Mammary microvascular endothelial cell (primary cell): Measurements from ENCODE around the gene NAPB. TPM values are rescaled to one million over a fixed set of nuclear protein-coding genes. Genes with fewer than 3 reads are reported as not detected.

Experiments
- total RNA-seq: library from RNA; depleted of rRNA; stranded (reverse); fragments of >200 nt; gene quantifications from 2 replicates; pipeline ENCODE4 v1.2.3, GENCODE V29; 2015

NAPB gene
- 1.7 and 3.5 TPM in 2 replicates for total RNA-seq

DNA sequence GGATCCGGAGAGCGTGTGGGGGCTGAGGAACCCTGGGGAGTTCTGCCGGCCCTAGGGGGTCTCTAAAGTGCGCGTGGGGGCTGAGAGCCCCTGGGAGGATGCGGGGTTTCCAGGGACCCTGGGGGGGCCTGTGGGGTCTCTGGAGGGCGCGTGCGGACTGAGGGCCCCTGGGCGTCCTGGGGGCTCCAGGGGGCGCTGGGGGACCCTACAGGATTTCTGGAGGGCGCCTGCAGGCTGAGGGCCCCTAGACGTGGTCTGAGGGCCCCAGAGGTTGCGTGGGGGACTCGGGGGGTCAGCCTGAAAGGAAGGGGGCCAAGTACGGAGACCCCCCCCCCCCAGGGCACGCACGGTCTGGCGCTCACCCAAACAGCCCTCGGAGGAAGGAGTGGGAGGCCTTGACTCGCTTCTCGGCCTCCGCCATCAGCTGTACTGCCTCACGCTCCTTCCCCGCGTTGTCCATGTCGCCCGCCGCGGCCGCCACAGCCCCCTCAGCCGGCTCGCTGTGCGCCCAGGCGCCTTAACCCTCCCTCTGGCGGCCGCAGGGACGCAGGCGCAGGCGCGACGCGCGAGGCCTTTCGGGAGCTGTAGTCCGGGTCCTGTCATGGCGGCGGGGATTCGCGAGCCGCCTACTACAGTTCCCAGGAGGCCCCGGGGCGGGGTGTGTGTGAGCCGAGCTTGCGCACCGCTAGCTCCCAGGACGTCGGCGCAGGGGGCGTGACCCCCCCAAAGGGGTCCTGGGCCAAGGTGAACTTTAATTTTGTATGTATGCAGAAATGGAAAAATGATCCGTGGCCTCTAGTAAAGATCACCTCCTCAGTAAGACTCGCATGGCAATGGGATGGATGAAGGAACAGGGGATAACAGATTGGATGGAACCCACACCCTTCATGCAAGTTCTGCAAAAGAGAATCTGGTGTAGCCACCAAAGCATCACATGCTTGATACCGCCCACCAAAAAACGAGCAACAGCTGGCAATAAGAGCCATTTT lies at the start of gene NAPB:
TSS of gene NAPB (minus strand) at position 546 of the 989 bp plus-strand sequence. CDS start at position 460, 86 bp downstream.

GRCh38 chr20:23452776-23453175 lies 31.5 kb upstream of the NAPB start, which contains the start of gene CST11:
Gene CST11 (minus strand): TSS chr20:23452876. CDS start chr20:23452811, 65 bp downstream.

DNA sequence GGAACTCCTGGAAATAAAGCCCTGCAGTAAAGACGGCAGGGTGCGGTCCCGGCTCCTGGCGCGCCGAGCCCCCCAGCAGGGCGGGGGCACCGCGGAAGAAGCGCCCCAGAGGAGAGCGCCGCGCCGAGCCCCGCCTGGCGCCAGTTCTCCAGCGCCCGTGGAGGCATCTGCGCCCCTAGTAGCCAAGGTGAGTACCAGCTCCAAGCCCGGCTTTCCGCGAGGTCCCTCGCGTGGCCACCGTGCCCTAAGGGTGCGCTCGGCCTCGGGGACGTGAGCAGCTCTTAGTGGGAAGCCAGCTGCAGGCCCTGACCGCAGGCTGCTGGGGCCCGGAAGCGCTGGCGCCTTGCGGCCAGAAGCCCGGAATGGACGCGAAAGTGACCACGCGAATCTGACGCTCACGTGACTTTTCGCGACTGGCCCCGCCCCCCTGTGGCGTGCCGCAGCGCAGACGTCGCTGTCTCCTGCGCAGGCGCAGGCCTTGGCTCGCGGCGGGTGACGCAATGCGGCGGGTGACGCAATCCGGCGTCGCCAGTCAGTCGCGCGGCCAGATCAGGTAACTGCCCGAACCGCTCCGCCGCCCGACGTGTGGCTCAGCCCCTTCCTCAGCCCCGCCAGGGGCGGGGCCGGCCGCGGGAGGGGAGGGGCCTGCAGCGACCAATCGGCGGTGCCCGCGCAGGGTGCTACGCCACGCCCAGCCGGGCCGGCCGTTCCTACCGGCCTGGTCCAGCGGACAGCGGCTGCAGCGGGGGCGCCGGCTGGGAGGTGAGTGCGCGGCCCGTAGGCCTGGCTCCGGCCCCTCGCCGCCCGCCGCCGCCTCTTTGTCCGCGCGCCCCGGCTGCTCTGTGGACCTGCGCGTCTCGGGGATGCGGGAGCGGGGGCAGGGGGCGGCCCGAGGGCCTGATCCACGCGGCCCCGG lies 59.6 kb downstream of the NAPB start, which contains the start of gene GZF1:
TSS of gene GZF1 (plus strand) at position 707 of the 916 bp plus-strand sequence. CDS start 2,202 bp downstream, outside the sequence.

DNA sequence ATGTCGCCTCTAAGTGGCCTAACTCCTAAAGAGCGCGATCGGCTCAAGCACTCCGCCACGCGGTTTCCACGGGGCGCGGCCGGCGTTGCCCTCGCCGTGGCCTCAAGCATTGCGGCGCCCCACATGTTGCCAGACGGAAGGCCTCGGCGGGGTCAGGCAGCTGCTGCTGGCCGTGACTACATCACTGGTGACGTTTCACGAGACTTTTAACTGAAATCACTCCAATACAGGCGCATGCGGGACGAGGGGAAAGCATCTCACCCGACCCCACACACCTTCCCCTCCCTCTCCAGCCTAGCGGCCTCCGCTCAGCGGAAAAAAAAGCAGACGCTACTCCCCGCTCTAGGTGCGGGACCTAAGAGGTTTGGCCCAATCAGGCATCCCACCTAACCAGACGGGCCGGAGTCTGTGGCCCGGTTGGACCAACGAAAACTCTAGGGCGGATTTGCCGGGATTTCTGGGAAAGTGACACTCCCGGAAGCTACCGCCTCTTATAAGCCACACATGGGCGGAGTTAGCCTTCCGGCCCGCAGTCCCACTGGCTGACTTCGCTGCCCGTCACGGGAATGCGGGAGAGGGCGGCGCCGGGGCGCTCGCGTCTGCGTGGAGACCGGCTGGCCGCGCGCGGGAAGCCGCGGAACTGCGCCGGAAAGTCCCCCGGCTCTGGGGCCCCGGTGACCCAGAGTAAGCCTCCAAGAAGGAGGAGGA lies 70.9 kb downstream of the NAPB start, which contains the start of gene NXT1:
TSS of gene NXT1 (plus strand) at position 596 of the 708 bp plus-strand sequence. CDS start 3,251 bp downstream, outside the sequence.

Other genes with a start within 250 kb of the NAPB start
- 75.4 and 76.7 TPM in 2 replicates for gene NXT1, start 70.7 kb downstream of the NAPB start, total RNA-seq
- gene GZF1, start 59.3 kb downstream of the NAPB start, total RNA-seq: 7.2 and 8.1 TPM in 2 replicates
- not detected in 2 replicates for gene CSTL1, start 18.2 kb upstream of the NAPB start, total RNA-seq
- gene CST11, start 31.4 kb upstream of the NAPB start, total RNA-seq: not detected in 2 replicates
- not detected in 2 replicates for gene CST8, start 69.6 kb upstream of the NAPB start, total RNA-seq
- not detected in 2 replicates for gene CST9L, start 147.0 kb upstream of the NAPB start, total RNA-seq
- gene CST9, start 184.4 kb upstream of the NAPB start, total RNA-seq: not detected in 2 replicates
- 489 and 519 TPM in 2 replicates for gene CST3, start 216.5 kb upstream of the NAPB start, total RNA-seq